Inflammatory macrophage (primary cell): Measurements from ENCODE around the gene MYRF.

ENCODE experiments used
- DNase-seq, 2 donors: peaks; one replicate each; pipeline ENCODE4 v3.0.0-alpha.2; 2020 to 2022

Gene MYRF

GRCh38 chr11:61827571-61828378, 75.3 kb downstream of the MYRF start, which contains the start of gene FADS2:
TSS of gene FADS2 (plus strand) at chr11:61828300. CDS start at chr11:61828391, 91 bp downstream.
- DNase-seq, result peak; percentile 94 to 95

- DNase-seq, result no peak
These were observed 75.9 kb downstream of the MYRF start for GRCh38 chr11:61828379-61828628.

GRCh38 chr11:61828629-61829407, 76.4 kb downstream of the MYRF start:
- DNase-seq, result peak in 1 of 2 donors; percentile 10

- no peak for DNase-seq
These were observed 77.4 kb downstream of the MYRF start for GRCh38 chr11:61829806-61830205.

GRCh38 chr11:61830237-61831105, 78.0 kb downstream of the MYRF start:
- peak in 1 of 2 donors; percentile 30 for DNase-seq

- DNase-seq, result no peak
These were observed 79.8 kb downstream of the MYRF start for GRCh38 chr11:61832207-61832606.

- no peak for DNase-seq
These were observed 80.3 kb downstream of the MYRF start for GRCh38 chr11:61832754-61833153.

- no peak for DNase-seq
These were observed 81.0 kb downstream of the MYRF start for GRCh38 chr11:61833471-61833870.

GRCh38 chr11:61833926-61834277, 81.5 kb downstream of the MYRF start:
- DNase-seq, result no peak

GRCh38 chr11:61834278-61835048, 82.0 kb downstream of the MYRF start:
- DNase-seq, result peak; percentile 54 to 85

GRCh38 chr11:61836193-61836592, 83.8 kb downstream of the MYRF start:
- DNase-seq, result no peak

GRCh38 chr11:61837411-61838005, 85.1 kb downstream of the MYRF start:
- no peak for DNase-seq
